Measurements from ENCODE around the gene TMEM95.

GRCh38 chr17:7396147-7396546 lies 41.2 kb downstream of the TMEM95 start:
- no peak for TF ChIP-seq ZNF274 (IDR thresholded peaks at IDR 0.05; ENCODE audit: low read depth, low read length)
- no peak for TF ChIP-seq YY1 (IDR thresholded peaks at IDR 0.05; ENCODE audit: insufficient read depth, insufficient read length)
- TF ChIP-seq SUZ12 (IDR thresholded peaks at IDR 0.05; ENCODE audit: extremely low read depth, insufficient read depth, insufficient read length) = no peak

Measured in NT2/D1 (cell line).